Loucy (cell line): ENCODE data around the gene MYLK3.
"Not testable (repeated sequence)": the region's sequence is repeated elsewhere in the genome, so short reads cannot be mapped to it uniquely, and the experiment has no call there.

Experiments used
- H2AFZ ChIP-seq: fragments of 200-600 bp; sonication (generic); 2 replicates; pipeline ENCODE4 v1.6.0; 2016; ENCODE audit warnings: antibody characterized with exemption, mild to moderate bottlenecking, low read length, moderate library complexity
- H3F3A ChIP-seq: fragments of 200-600 bp; 2 replicates; pipeline ENCODE4 v1.6.0; 2016; ENCODE audit warnings: antibody characterized with exemption, low read depth, mild to moderate bottlenecking
- H3K27me3 ChIP-seq: fragments of 200-600 bp; sonication (generic); 2 replicates; pipeline ENCODE4 v1.6.1; 2014; ENCODE audit warnings: low read length, mild to moderate bottlenecking; ENCODE audit not compliant: insufficient read depth, poor library complexity, severe bottlenecking
- H3K36me3 ChIP-seq: fragments of 200-600 bp; sonication (generic); 2 replicates; pipeline ENCODE4 v1.6.1; 2016; ENCODE audit warnings: low read length; ENCODE audit not compliant: insufficient read depth
- H3K4me1 ChIP-seq: fragments of 200-600 bp; sonication (generic); 2 replicates; pipeline ENCODE4 v1.5.1; 2014; ENCODE audit warnings: low read length, mild to moderate bottlenecking; ENCODE audit not compliant: insufficient read depth, poor library complexity, severe bottlenecking
- H3K4me2 ChIP-seq: fragments of 200-600 bp; sonication (generic); 2 replicates; pipeline ENCODE4 v1.6.0; 2014; ENCODE audit warnings: antibody characterized with exemption, low read length, low read depth, mild to moderate bottlenecking; ENCODE audit not compliant: poor library complexity, severe bottlenecking
- H3K4me3 ChIP-seq: fragments of 200-600 bp; sonication (generic); 2 replicates; pipeline ENCODE4 v1.5.1; 2014; ENCODE audit warnings: low read length, mild to moderate bottlenecking, mixed read lengths; ENCODE audit not compliant: poor library complexity, severe bottlenecking
- H3K79me2 ChIP-seq: fragments of 200-600 bp; sonication (generic); 2 replicates; pipeline ENCODE4 v1.6.1; 2014; ENCODE audit warnings: low read length; ENCODE audit not compliant: insufficient read depth
- H3K9ac ChIP-seq: fragments of 200-600 bp; sonication (generic); 2 replicates; pipeline ENCODE4 v1.6.0; 2014; ENCODE audit warnings: mild to moderate bottlenecking, low read depth, low read length, moderate library complexity; ENCODE audit not compliant: poor library complexity, severe bottlenecking
- H3K9me2 ChIP-seq: fragments of 200-600 bp; sonication (generic); replicated peaks from 2 replicates; pipeline ENCODE4 v1.6.1; 2016; ENCODE audit warnings: low read depth, low read length, mixed read lengths
- H3K9me3 ChIP-seq: fragments of 200-600 bp; sonication (generic); 2 replicates; pipeline ENCODE4 v1.6.1; 2014; ENCODE audit warnings: mild to moderate bottlenecking, antibody characterized with exemption, low read length, low read depth; ENCODE audit not compliant: insufficient read depth
- H4K20me1 ChIP-seq: fragments of 200-600 bp; sonication (generic); 2 replicates; pipeline ENCODE4 v1.6.0; 2014; ENCODE audit warnings: antibody characterized with exemption, low read length, mild to moderate bottlenecking; ENCODE audit not compliant: insufficient read depth, poor library complexity, severe bottlenecking
- CTCF ChIP-seq: fragments of 200-600 bp; sonication (generic); conservative IDR thresholded peaks from 2 replicates; pipeline ENCODE4 v1.5.1; 2014; ENCODE audit warnings: mild to moderate bottlenecking, antibody characterized with exemption, low read length
- EZH2phosphoT487 ChIP-seq: fragments of 200-600 bp; IDR thresholded peaks from 2 replicates; pipeline ENCODE4 v1.6.1; 2018; ENCODE audit warnings: antibody characterized with exemption, mild to moderate bottlenecking, moderate library complexity, borderline replicate concordance

The MYLK3 gene

GRCh38 chr16:46788891-46789474 lies 40.8 kb upstream of the MYLK3 start:
- H3K9me2 ChIP-seq, result no peaks in the 10 kb centered on the region
- no peaks in the 10 kb centered on the region for H3K79me2 ChIP-seq
- TF ChIP-seq EZH2phosphoT487 (no peak), CTCF (no peak)
- H4K20me1 ChIP-seq, result no peaks in the 10 kb centered on the region
- peaks cover 3% of the 10 kb centered on the region for H3K9me3 ChIP-seq
- H3K4me3 ChIP-seq, result no peak overlapping the region
- no peak overlapping the region for H3K9ac ChIP-seq
- no peaks in the 10 kb centered on the region for H3F3A ChIP-seq
- no peaks in the 10 kb centered on the region for H3K4me1 ChIP-seq
- H2AFZ ChIP-seq, result no peak overlapping the region
- no peaks in the 10 kb centered on the region for H3K27me3 ChIP-seq
- H3K4me2 ChIP-seq, result no peak overlapping the region
- H3K36me3 ChIP-seq, result no peaks in the 10 kb centered on the region

DNA sequence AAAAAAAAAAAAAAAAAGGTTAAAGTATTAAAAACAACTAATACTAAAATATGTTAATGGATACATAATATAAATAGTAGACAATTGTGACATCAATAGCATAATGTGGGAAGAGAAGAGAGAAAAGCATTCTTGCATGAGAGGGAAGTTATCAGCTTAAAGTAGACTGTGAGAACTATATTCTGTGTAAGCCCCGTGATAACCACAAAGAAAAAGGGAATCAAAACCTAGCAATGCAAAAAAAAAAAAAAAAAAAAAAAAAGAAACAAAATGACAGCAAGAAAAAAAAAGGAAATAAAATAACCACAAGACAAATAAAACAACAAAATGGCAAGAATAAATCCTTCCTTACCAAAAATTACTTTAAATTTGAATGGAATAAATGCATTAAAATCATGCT lies 39.8 kb upstream of the MYLK3 start:
- Histone ChIP-seq H3K9me2 (no peaks in the 10 kb centered on the region), H3K36me3 (no peaks in the 10 kb centered on the region), H3F3A (no peaks in the 10 kb centered on the region), H3K4me2 (no peak overlapping the region), H3K9me3 (no peaks in the 10 kb centered on the region), H3K9ac (no peak overlapping the region), H2AFZ (no peak overlapping the region), H3K79me2 (no peaks in the 10 kb centered on the region), H3K27me3 (no peaks in the 10 kb centered on the region), H3K4me1 (no peaks in the 10 kb centered on the region), H3K4me3 (no peak overlapping the region), H4K20me1 (no peaks in the 10 kb centered on the region)
- TF ChIP-seq CTCF, result no peak
- no peak for TF ChIP-seq EZH2phosphoT487

DNA sequence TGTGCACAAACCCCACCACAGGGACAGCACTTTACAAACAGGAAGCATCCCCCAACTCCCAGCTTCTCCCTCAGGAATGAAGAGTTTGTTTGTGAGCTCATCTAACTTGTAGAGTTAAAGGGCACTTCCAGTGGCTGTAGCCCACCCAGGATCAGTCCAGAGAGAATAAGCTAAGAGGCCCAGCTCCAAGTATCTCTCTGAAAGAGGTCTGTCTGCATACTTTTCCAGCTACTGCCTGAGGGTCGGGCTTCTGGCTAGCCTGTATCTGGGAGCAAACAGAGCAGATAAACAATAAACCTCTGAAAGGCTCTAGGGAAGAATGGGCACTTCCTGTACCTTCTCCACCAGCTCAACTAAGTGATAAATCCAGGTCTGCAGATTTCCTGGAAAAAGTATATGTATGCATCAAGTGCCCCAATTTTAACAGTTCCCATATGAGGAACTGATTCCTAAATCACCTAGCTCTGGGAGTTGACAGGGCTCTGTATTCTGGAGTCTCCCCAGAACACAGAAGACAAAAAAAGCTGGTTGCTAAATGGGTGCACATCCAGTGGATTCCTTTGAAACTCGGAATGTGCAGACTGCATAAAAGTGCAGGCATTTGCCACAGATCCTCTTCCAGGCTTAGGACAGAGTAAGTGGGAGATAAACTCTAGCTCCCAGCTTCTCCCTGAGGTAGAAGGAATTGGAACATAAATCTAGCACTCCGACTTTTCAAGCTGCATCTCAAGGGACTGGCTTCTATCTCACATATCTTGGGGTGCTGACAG lies 37.1 kb upstream of the MYLK3 start:
- no peak overlapping the region for H3K4me2 ChIP-seq
- no peak overlapping the region for H2AFZ ChIP-seq
- TF ChIP-seq CTCF (no peak), EZH2phosphoT487 (no peak)
- H3K27me3 ChIP-seq, result no peaks in the 10 kb centered on the region
- H3K36me3 ChIP-seq, result no peaks in the 10 kb centered on the region
- no peaks in the 10 kb centered on the region for H4K20me1 ChIP-seq
- no peaks in the 10 kb centered on the region for H3K9me3 ChIP-seq
- no peak overlapping the region for H3K9ac ChIP-seq
- H3F3A ChIP-seq, result no peaks in the 10 kb centered on the region
- H3K9me2 ChIP-seq, result no peaks in the 10 kb centered on the region
- no peaks in the 10 kb centered on the region for H3K4me1 ChIP-seq
- H3K79me2 ChIP-seq, result no peaks in the 10 kb centered on the region
- H3K4me3 ChIP-seq, result no peak overlapping the region

DNA sequence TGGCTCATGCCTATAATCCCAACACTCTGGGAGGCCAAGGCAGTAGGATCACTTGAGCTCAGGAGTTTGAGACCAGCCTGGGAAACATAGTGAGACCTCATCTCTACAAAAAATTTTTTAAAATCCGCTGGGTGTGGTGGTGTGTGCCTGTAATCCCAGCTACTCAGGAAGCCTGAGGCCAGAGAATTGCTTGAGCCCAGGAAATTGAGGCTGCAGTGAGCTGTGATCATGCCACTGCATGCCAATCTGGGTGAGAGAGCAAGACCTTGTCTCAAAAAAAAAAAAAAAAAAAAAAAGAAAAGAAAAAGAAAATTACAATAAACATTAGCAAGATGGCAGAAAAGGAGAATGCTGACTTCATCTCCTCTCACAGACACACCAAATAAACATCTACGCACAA lies 36.4 kb upstream of the MYLK3 start:
- not testable (repeated sequence) for H3K4me3 ChIP-seq, H3K79me2 ChIP-seq, H2AFZ ChIP-seq, H3K27me3 ChIP-seq, H3K4me2 ChIP-seq, H3F3A ChIP-seq, H3K4me1 ChIP-seq, H3K36me3 ChIP-seq, H3K9me2 ChIP-seq, H4K20me1 ChIP-seq, H3K9me3 ChIP-seq, H3K9ac ChIP-seq
